SK-N-SH treated with all-trans-retinoic acid at 6 μM for 48 hours (cell line): ENCODE data around the gene HERPUD2.

Experiments used
- CSDC2 ChIP-seq: fragments of 250-450 bp; sonication (Bioruptor Pico); IDR thresholded peaks from 2 replicates; pipeline ENCODE4 v1.5.0; 2020; ENCODE audit warnings: mild to moderate bottlenecking, moderate library complexity
- GLIS3 ChIP-seq: fragments of 250-450 bp; sonication (Bioruptor Pico); IDR thresholded peaks from 2 replicates; pipeline ENCODE4 v1.5.0; 2020; ENCODE audit warnings: mild to moderate bottlenecking, moderate library complexity
- ISL1 ChIP-seq: fragments of 250-450 bp; sonication (Bioruptor Pico); IDR thresholded peaks from 2 replicates; pipeline ENCODE4 v2.1.2; 2022; ENCODE audit warnings: mild to moderate bottlenecking, moderate library complexity
- PPARA ChIP-seq: fragments of 250-450 bp; sonication (Bioruptor Pico); IDR thresholded peaks from 2 replicates; pipeline ENCODE4 v1.5.0; 2020; ENCODE audit warnings: mild to moderate bottlenecking, borderline replicate concordance
- SNAI2 ChIP-seq: fragments of 250-450 bp; sonication (Bioruptor Pico); IDR thresholded peaks from 2 replicates; pipeline ENCODE4 v1.5.0; 2020; ENCODE audit warnings: mild to moderate bottlenecking, moderate library complexity
- TF ChIP-seq, protein P1 (sequence below): fragments of 250-450 bp; sonication (Bioruptor Pico); IDR thresholded peaks from 2 replicates; pipeline ENCODE4 v1.8.0; 2021; ENCODE audit warnings: low read depth, mild to moderate bottlenecking, moderate library complexity, borderline replicate concordance
- TF ChIP-seq, protein P2 (sequence below): fragments of 250-450 bp; sonication (Bioruptor Pico); IDR thresholded peaks from 2 replicates; pipeline ENCODE4 v1.8.0; 2020; ENCODE audit warnings: mild to moderate bottlenecking, moderate library complexity, borderline replicate concordance

DNA sequence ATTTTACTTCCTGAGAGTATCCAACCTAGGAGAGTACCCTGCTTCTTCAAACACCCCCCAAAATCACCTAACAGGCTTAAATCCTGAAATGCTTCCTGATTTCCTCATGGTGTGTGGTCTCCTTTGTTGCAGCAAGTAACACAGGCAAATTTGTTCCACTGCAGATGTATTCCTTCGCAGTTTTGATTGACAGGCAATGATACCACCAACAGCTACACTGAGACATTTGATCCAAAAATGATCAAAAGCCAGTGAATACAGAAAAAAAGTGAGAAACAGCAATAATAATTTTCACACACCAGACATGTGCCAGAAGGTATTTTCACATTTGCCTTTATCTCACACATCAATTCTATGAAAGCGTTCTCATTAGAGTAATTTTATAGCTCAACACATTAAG, 95.9 kb downstream of the HERPUD2 start:
- no peak for TF ChIP-seq CSDC2
- no peak for TF ChIP-seq ISL1 (CRISPR knock-in tag)
- TF ChIP-seq GLIS3 (CRISPR knock-in tag): no peak
- no peak for TF ChIP-seq SNAI2 (CRISPR knock-in tag)
- TF ChIP-seq PPARA (CRISPR knock-in tag): no peak
- TF ChIP-seq, protein P1, sequence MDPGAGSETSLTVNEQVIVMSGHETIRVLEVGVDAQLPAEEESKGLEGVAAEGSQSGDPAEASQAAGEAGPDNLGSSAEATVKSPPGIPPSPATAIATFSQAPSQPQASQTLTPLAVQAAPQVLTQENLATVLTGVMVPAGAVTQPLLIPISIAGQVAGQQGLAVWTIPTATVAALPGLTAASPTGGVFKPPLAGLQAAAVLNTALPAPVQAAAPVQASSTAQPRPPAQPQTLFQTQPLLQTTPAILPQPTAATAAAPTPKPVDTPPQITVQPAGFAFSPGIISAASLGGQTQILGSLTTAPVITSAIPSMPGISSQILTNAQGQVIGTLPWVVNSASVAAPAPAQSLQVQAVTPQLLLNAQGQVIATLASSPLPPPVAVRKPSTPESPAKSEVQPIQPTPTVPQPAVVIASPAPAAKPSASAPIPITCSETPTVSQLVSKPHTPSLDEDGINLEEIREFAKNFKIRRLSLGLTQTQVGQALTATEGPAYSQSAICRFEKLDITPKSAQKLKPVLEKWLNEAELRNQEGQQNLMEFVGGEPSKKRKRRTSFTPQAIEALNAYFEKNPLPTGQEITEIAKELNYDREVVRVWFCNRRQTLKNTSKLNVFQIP (CRISPR knock-in tag): no peak
- TF ChIP-seq, protein P2, sequence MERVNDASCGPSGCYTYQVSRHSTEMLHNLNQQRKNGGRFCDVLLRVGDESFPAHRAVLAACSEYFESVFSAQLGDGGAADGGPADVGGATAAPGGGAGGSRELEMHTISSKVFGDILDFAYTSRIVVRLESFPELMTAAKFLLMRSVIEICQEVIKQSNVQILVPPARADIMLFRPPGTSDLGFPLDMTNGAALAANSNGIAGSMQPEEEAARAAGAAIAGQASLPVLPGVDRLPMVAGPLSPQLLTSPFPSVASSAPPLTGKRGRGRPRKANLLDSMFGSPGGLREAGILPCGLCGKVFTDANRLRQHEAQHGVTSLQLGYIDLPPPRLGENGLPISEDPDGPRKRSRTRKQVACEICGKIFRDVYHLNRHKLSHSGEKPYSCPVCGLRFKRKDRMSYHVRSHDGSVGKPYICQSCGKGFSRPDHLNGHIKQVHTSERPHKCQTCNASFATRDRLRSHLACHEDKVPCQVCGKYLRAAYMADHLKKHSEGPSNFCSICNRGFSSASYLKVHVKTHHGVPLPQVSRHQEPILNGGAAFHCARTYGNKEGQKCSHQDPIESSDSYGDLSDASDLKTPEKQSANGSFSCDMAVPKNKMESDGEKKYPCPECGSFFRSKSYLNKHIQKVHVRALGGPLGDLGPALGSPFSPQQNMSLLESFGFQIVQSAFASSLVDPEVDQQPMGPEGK (CRISPR knock-in tag): no peak
